Activated CD8-positive, alpha-beta memory T cell treated with anti-CD3 and anti-CD28 coated beads, Interleukin-2, amount 50 U/mL, for 4 hours (primary cell): Measurements from ENCODE around the gene MUC13.

ENCODE experiments used
- DNase-seq: peaks from one replicate; pipeline ENCODE4 v3.0.0-alpha.2; 2020

MUC13 gene

GRCh38 chr3:124861041-124861440, 73.5 kb downstream of the MUC13 start:
- DNase-seq = no peak

GRCh38 chr3:124860599-124860998, 74.0 kb downstream of the MUC13 start:
- DNase-seq = no peak

GRCh38 chr3:124859025-124859424, 75.5 kb downstream of the MUC13 start:
- DNase-seq = no peak

- DNase-seq = no peak
Measured at GRCh38 chr3:124858275-124858674, 76.3 kb downstream of the MUC13 start.

GRCh38 chr3:124856677-124857076, 77.9 kb downstream of the MUC13 start:
- no peak for DNase-seq
